IPS DF 4.7 (cell line): ENCODE results near the gene DYNC1LI1.
A peak's percentile ranks its signal among the peaks of the same experiment; 100 is the strongest.

ENCODE experiments used
- DNase-seq: peaks from one replicate; pipeline ENCODE4 v3.0.0-alpha.2; 2013; ENCODE audit warnings: low spot score; ENCODE audit errors: extremely low read depth

The DYNC1LI1 gene

DNA sequence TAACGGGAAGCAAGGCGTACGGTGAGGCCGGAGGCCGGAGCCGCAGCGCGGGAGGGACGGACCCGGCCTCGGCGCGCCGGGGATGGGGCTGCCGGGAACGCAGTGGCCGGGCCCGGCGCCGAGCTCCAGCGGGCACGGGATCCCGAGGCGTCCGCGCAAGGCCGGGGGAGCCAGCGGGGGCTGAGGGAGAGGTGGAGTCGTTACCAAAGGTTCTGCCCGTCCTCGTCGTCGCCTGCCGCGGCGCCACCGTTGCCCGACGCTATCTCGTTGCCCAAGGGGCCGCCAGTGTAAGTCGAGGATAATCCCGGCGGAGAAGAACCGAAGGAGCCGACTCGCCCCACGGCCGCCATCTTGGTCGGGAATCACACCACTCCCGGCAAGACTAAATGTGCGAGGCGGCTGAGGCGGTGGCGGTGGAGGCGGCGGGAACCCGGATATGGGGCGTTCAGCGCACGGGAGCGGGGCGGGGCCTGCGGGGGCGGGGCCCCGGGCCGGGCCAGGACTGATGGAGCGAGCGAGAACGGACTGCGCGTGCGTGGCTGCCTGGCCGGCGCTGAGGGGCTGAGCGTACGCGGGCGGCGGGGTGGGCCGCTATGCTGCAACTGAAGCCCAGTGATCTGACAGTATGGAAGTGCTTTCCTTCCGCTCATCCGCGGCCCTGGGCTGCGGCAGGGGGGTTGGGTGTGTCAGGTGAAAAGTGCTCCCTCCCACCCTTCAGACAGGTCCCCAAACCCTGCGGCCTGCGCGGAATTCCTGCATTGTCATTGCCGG, at the start of gene DYNC1LI1:
Gene DYNC1LI1, minus strand, starts transcription at position 438 of the 771 bp plus-strand sequence. Its CDS starts 88 bp downstream, at position 350.
- peak; percentile 56 for DNase-seq

DNA sequence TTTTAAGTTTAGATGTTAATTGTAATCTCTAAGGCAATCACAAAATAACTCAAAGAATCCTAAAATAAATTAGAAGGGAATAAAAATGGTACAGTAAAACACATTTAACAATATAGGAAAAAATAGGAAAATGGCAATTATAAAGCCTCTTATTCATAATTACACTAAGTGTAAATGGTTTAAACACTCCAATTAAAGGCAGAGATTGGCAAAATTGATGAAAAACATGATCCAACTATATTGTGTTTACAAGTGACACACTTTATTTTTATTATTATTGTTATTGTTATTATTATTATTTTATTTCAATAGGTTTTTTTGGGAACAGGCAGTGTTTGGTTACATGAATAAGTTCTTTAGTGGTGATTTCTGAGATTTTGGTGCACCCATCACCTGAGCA, 48.7 kb upstream of the DYNC1LI1 start:
- no peak for DNase-seq

DNA sequence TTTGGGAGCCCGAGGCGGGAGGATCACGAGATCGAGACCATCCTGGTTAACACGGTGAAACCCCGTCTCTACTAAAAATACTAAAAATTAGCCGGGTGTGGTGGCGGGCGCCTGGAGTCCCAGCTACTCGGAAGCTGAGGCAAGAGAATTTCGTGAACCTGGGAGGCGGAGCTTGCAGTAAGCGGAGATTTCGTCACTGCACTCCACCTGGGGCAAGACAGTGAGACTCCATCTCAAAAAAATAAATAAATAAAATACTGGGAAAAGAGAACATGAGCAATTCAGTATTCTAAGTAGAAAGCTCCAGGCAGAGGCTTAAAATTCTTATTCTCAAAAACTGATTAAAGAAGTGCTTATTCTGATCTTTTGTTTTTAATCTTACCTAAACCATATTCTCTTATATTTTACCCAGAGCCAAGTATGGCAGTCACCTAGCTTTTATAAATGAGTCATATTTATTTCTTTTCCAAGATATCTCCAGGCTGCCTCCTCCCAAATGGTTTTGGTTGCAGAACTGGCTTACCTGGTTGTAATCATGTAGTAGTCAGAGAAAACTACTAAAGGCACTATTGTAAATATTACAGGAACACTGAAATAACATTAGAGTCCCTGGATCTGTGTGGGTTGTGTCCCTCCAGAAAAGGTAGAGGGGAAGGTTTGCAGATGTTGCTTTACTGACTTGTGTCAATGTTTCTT, 45.8 kb upstream of the DYNC1LI1 start:
- DNase-seq = no peak

DNA sequence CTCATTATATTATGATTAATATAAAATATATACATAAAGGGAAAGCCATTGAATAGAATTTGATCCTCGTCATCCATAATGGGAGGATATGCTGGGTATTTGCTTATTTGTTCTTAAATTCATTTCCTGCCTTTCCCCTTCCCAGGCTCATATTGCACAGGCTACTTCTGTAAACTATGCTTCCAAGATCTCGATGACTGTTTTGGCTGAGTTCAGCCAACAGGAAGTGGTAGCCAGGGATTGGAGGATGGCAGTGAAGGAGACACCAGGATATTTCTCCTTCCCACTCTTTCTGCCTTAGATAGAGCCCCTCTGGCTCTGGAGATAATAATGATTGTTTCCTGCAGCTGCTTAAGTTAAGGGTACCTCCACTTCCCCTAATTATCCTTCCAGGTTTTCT, 44.3 kb upstream of the DYNC1LI1 start:
- no peak for DNase-seq

DNA sequence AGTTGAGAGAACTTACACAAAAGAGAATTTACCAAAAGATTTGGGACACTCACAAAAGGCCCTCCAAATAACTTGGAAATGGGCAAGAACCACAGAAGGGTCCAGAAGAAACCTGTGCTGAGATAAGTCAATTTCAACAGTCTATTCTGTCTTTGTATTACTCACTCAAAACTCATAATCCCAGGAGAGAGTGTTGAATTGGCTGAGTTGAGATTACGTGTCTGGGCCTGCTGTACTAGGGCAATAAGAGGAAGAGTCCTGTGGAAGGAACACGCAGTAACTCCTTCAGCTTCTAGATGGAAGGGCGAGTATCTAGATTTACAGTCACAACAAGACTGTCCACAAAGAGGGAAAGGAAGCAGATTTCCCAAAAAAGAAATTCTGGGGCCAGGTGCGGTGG, 42.5 kb upstream of the DYNC1LI1 start:
- no peak for DNase-seq

DNA sequence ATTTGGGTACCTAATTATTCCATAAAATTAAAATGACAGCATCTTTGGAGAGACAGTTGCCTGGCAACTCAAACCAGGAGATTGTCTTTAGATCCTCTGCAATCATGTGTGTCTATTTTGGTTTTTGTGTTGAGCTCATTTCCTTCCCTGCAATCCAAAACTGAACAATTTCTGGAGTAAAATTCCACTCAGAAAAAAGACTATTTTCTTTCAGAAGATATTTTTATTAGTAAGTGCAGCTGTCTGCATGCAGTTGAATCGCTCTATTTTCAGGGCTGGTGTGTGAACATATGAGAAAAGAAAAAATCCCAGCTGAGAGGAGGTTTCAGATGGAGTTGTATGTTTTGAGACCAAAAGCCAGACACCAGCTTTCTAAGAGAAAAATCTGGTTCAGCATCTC, 41.9 kb upstream of the DYNC1LI1 start:
- DNase-seq = no peak

DNA sequence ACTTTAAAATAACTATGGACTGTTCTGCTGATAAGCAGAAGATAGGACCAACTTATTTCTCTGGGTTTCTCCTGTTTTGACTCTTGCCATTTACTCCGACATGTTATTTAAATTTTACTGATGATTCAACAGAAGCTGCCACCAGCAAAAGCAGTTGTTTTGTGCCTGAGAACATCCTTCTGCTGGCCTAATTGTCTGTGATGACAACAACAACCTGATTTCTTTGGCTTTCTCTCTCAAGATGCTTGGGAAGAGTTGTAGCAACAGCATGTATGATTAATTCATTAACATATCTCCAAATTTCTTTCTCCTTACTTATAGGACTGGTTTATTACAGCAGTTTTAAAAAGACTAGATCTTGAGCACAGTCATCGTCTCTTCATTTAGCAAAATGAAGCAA, 36.9 kb upstream of the DYNC1LI1 start:
- no peak for DNase-seq

DNA sequence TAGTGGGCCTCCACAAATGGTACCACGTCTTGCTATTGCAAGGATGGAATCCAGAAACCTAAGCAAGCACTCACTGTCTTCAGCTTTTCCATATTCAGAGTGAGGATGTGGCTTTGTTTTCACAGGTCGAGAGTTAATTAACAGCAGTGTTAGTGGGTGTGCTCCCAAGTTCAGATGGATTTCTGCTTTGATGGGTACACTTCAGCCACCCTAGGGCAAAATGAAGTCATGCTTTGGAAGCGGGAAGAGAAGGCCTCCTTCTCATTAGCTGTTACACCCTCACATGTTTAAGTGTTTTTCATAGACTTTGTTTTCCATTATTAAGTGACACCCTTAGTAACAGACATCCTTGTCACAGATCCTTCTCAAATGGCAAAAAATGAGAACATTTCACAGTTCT, 36.3 kb upstream of the DYNC1LI1 start:
- no peak for DNase-seq

DNA sequence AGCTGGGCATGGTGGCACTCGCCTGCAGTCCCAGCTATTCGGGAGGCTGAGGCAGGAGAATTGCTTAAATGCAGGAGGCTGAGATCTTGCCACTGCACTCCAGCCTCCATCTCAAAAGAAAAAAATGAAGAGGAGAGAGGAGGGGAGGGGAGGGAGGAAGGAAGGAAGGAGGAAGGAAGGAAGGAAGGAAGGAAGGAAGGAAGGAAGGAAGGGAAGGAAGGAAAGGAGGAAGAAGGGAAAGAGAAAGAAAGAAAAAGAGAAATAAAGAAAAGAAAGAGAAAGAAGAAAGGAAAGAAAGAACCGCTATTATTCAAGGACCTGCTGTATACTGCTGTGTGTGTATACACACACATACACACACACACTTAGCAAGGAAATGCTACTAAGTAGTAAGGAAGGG, 35.6 kb upstream of the DYNC1LI1 start:
- no peak for DNase-seq

DNA sequence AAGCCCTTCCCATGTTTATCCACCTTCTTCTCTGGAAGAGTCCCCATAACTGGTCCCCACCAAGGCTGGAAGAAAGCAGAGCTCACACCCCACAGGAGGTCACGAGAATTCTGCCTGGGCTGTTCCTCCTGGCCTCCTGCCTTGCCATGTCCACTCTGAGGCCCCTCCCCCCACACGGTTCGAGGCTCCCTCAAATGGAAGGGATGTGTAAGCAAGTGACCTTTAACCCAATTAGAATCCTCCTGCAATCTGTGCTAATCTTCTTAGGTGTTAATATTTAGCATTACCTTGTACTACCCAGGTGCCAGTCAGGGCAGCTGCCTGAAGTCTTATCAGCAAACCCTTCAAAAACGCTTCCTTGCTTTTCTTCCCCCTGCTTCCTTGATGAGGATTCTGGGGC, 32.4 kb upstream of the DYNC1LI1 start:
- DNase-seq = no peak

DNA sequence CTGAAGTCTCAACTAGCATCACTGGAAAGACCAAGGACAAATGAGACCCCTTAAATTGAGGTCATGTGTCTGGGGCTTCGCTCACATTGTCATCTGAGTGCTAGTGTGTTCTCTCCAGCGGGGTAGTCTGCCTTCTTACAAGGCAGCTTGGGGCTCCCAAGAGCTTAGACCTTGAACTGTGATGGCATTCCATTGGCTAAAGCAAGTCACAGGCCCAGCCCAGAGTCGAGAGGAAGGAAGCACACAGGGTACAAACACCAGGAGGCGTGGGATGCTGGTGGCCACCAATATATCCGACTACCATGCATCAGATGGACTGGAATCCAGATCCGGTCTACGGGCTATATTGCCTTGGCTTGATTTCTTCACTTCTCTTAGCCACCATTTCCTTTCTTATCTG, 31.5 kb upstream of the DYNC1LI1 start:
- DNase-seq = no peak

DNA sequence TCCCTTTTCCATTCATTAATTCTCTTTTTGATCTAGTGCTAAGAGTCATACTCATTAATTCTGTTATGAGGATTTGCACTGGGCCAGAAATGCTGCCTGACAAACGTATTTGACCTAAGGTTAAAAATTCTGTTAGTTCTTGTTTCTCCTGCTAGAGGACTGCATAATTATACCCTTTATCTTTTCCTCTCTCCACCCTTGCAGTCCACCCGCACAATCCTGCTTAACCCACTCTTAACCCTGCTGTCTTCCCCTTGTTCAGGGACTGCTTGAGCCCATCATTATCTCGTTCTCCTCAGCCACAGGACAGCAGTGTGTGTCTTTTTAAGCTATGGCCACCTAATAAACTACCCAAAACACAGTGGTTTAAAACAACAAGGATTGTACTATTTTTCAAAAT, 31.1 kb upstream of the DYNC1LI1 start:
- DNase-seq = no peak

DNA sequence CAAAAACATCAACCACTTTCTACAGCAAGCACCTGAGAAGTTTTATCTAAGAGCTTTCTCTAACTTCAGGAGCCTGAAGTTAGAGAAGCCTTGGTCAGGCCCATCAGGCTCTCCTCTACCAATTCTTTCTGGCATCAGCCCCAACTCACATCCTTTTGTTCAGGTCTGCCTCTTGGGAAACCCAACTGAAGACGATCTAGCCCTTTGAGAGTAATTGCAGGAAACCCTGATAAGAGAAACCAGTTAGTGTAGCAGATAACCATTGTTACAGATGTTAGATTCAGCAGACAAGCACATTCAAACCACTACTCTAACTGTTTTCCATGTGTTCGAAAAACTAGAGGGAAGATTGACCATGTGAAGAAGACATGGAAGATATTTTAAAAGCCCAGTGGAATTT, 27.0 kb upstream of the DYNC1LI1 start:
- DNase-seq = no peak

DNA sequence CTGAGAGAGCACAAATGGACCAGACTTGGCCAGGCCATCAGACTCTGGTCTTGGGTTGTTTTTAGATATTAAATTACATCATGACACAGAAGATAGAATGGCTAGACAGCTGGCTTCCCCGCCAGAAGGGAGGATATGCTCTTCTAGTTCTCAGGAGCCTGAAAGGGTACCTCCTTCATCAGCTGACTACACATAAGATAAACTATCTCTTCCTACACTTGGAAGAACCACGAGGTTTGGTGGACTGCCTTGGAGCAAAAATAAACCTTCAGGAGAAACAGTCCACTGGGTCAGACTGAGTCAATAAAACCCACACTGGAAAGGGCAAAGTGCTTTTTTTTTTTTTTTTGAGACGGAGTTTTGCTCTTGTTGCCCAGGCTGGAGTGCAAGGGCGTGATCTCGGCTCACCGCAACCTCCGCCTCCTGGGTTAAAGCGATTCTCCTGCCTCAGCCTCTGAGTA, 26.3 kb upstream of the DYNC1LI1 start:
- no peak for DNase-seq

DNA sequence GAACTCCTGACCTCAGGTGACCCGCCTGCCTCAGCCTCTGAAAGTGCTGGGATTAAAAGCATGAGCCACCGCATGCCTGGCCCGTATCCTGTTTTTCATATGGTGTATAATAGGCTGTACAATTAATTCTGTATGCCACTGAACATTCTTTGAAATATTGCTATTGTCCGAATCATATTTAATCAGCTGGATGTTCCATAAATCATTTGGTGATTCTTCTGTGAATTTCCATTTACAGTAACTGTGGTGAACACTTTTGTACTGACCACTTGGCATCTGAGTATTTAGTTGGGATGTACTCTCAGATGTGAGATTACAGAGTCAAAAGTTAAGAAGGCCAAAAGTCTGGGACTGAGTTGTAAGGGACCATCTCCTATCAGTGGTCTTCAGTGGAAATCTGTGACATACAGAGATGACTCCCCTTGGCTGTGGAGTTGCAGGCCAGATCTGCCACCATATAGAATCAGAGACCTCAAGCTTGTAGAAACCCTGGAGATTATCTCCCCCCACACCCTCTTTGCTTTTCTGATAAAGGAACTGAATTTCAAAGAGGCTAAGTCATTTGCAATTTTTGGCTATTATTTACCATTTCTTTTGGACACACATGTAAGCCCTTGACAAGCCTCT, 25.7 kb upstream of the DYNC1LI1 start:
- no peak for DNase-seq

DNA sequence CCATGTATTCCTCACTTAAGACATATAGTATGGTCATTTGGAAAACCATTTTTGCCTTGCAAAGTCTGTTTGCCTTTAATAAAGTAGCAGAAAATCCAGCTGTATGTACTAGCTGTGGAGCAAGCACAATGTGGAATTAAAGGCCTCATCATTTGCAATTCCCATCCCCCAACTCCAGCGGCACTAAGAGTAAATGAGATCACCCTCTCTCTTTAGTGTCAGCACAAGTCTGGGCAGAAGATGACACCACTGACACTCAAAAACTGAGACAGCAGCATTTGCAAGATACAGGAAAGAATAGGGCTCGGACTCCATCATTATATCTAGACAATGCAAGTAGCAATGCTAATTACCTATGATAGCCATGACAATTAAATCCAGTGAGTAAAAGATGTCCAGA, 24.7 kb upstream of the DYNC1LI1 start:
- no peak for DNase-seq

DNA sequence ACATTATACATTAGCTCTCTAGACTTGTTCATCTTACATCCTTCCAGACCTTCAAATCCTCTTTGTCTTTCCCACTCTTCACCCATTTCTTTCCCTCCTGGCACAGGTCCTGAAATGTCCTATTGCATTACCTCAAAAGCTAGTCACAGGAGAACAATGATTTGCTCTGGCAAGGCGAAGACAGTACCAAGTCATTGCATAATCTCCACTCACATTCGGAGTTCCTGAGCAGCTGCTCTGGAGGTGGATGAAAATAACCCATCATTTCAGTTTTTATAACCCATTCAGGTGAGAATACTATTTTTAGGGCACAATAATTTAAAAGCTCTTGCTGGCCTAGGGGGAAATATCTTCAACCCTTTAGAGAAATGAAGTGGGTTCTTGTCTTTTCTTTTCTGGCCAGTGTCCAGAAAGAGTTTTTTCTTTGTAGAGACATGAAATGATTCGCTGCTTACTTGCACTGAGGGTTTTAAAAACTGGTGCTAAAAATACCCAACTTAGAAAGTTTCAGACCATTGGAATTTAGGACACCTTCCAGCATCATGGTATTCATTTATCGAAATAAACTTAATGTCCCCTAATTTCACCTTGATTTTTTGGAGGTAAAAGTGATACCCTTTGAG, 23.4 kb upstream of the DYNC1LI1 start:
- no peak for DNase-seq

DNA sequence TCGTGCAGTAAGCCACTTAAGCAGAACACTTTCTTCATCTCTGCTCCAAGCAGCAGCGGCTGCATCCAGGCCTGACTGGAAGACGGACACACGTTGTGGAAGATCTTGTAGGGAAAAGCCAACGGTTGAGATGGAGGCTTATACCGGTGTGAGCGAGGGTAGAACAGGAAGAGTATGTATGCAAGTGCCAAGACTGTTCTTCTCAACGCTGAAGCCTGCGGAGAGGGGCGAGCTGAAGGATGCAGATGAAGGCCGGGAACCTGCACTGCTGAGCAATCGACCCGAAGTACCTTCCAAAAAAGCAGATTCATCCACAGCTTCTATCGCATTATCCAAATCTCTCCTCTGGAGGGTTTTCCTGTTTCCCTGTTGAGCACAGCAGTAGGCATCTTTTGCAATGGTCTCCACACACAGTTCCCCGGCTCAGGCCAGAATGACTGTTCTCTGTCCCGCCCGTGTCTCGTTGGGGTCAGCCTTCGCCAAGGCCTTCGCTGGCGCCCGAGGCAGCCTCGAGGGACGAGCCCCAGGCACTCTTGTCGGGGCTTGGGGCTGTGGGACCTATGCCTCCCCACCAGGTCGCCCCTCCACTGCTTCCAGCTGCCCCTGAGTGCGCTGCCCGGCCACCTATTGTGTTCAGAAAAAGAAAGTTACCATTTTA, 22.2 kb upstream of the DYNC1LI1 start:
- DNase-seq = no peak

DNA sequence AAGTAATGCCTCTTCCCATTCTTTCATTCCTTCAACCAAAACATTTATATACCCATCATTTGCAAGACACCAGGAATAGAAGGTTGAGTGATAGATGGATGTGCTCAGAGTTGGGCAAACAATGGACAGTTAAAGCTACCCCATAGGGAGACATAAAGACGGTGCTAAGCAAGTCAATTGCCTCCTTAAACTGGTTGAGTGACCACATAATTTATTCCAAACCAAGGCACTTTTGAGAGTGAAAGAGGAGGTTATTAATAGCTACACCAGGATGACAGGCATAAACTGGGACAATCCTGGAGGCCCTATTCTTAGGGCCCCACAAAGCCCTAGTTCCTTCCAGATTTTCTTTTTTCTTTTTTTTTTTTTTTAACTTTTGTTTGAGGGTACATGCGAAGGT, 21.4 kb upstream of the DYNC1LI1 start:
- no peak for DNase-seq

DNA sequence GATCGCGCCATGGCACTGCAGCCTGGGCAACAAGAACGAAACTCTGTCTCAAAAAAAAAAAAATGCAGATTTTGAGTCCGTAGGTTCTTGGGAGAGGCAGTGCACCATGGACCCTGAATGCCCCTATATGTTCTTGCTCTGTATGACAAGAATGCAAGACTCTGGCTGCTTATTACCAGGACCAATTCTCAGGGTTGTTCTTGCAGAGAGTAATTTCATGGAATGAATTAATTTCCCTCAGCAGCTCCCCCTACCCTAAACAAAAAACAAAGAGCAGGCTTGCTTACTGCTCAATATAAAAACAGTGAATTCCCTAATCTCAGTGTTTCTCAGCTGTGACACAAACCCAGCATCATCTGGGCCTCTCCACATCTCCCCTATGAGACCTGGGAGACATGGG, 20.5 kb upstream of the DYNC1LI1 start:
- DNase-seq = no peak

DNA sequence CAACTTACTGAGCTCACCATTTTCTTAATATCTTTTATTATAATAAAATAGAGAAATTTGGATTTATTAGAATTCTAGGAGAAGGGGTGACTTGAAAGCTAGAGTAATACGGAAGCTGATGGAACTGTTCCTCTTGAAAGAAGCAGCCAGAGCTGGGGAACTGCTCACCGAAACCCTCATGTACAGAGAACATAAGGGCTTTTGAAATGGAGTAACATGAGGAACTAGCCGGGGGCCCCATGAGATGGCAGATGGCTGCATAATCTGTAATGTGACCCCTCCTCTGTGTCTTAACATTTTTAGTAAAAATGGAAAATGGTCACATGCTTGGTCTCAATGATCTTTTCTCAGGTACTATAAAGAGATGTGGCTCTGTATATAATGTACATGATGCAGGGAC, 15.7 kb upstream of the DYNC1LI1 start:
- DNase-seq = no peak

DNA sequence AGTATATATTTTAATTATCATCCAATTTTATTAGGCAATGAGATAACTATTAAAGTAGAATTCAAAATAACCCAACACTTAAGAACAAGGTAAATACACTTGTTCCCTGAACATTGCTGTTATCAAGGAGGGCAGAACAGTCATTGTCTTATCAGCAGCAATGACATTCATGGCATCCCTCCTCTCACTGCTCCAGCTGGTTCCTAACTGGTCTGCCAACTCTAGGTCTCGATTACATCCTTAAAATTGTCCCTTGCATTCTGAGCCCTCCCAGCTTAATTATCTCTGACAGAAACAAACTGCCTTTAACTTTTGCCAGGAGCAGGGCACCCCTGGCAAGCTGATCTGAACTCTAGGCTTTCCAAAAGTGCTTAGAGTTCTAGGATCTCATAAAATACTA, 14.0 kb upstream of the DYNC1LI1 start:
- no peak for DNase-seq
